Neural cell (in vitro differentiated cells): ENCODE results near the gene PYGB. TPM values are rescaled to one million over a fixed set of nuclear protein-coding genes. Genes with fewer than 3 reads are reported as not detected.

Source experiments
- H2AFZ ChIP-seq: fragments of 200-600, 300-800 bp; sonication (generic), shearing (Covaris generic); 2 replicates; pipeline ENCODE4 v1.6.0; 2014; ENCODE audit warnings: low read depth, mild to moderate bottlenecking, antibody characterized with exemption, low read length, moderate library complexity
- H3F3A ChIP-seq: fragments of 200-600 bp; shearing (Covaris generic); 2 replicates; pipeline ENCODE4 v1.6.1; 2016; ENCODE audit warnings: mild to moderate bottlenecking, moderate library complexity, mixed read lengths, antibody characterized with exemption, low read length; ENCODE audit not compliant: insufficient read depth, poor library complexity, severe bottlenecking
- H3K27ac ChIP-seq: fragments of 200-600, 300-800 bp; sonication (generic), shearing (Covaris generic); 2 replicates; pipeline ENCODE4 v1.5.1; 2014; ENCODE audit warnings: mild to moderate bottlenecking, low read length, moderate library complexity
- H3K27me3 ChIP-seq: fragments of 300-800, 200-600 bp; sonication (generic), shearing (Covaris generic); 2 replicates; pipeline ENCODE4 v1.6.0; 2014; ENCODE audit warnings: mild to moderate bottlenecking, low read depth, low read length, moderate library complexity; ENCODE audit not compliant: insufficient read depth
- H3K36me3 ChIP-seq: fragments of 300-800, 200-600 bp; sonication (generic), shearing (Covaris generic); 2 replicates; pipeline ENCODE4 v1.5.1; 2014; ENCODE audit warnings: mild to moderate bottlenecking, antibody characterized with exemption, low read length, moderate library complexity; ENCODE audit not compliant: insufficient read depth
- H3K4me2 ChIP-seq: fragments of 300-800, 200-600 bp; sonication (generic), shearing (Covaris generic); 2 replicates; pipeline ENCODE4 v1.6.0; 2014; ENCODE audit warnings: mild to moderate bottlenecking, low read length
- H3K4me3 ChIP-seq: fragments of 300-800, 200-600 bp; sonication (generic), shearing (Covaris generic); 2 replicates; pipeline ENCODE4 v1.5.1; 2014; ENCODE audit warnings: mild to moderate bottlenecking, low read length, moderate library complexity
- H3K79me2 ChIP-seq: fragments of 200-600 bp; shearing (Covaris generic); replicated peaks from 2 replicates; pipeline ENCODE4 v1.6.0; 2014; ENCODE audit warnings: mild to moderate bottlenecking, low read length, moderate library complexity; ENCODE audit not compliant: insufficient read depth
- H3K9ac ChIP-seq: fragments of 300-800, 200-600 bp; sonication (generic), shearing (Covaris generic); 2 replicates; pipeline ENCODE4 v1.6.1; 2016; ENCODE audit warnings: mild to moderate bottlenecking, low read length, mixed read lengths
- H3K9me2 ChIP-seq: fragments of 200-600 bp; shearing (Covaris generic); 2 replicates; pipeline ENCODE4 v1.6.1; 2016; ENCODE audit warnings: mild to moderate bottlenecking, low read length, mixed read lengths; ENCODE audit not compliant: insufficient read depth
- H3K9me3 ChIP-seq: fragments of 200-600, 300-800 bp; sonication (generic), shearing (Covaris generic); 2 replicates; pipeline ENCODE4 v1.6.1; 2016; ENCODE audit warnings: mild to moderate bottlenecking, mixed run types, low read length, moderate library complexity, mixed read lengths
- H4K20me1 ChIP-seq: fragments of 200-600 bp; shearing (Covaris generic); 2 replicates; pipeline ENCODE4 v1.6.1; 2016; ENCODE audit warnings: mild to moderate bottlenecking, mixed run types; ENCODE audit not compliant: insufficient read depth
- EP300 ChIP-seq: fragments of 450-650 bp; conservative IDR thresholded peaks from 2 replicates; pipeline ENCODE4 v1.6.1; 2014; ENCODE audit warnings: antibody characterized with exemption, mild to moderate bottlenecking, moderate library complexity; ENCODE audit not compliant: poor library complexity, severe bottlenecking
- EZH2 ChIP-seq: fragments of 200-600, 300-800 bp; shearing (Covaris generic), sonication (generic); IDR thresholded peaks from 2 replicates; pipeline ENCODE4 v1.6.1; 2014; ENCODE audit warnings: antibody characterized with exemption, low read length, borderline replicate concordance, mild to moderate bottlenecking; ENCODE audit not compliant: insufficient read depth, poor library complexity, severe bottlenecking
- MXI1 ChIP-seq: fragments of 450-650 bp; conservative IDR thresholded peaks from 2 replicates; pipeline ENCODE4 v1.6.1; 2014; ENCODE audit warnings: antibody characterized with exemption, mild to moderate bottlenecking; ENCODE audit not compliant: poor library complexity, severe bottlenecking
- POLR2AphosphoS5 ChIP-seq: IDR thresholded peaks from 2 replicates; pipeline ENCODE4 v1.6.1; 2012
- RAD21 ChIP-seq: fragments of 450-650 bp; conservative IDR thresholded peaks from 2 replicates; pipeline ENCODE4 v1.6.1; 2014; ENCODE audit warnings: antibody characterized with exemption, mild to moderate bottlenecking, moderate library complexity
- SMC3 ChIP-seq: fragments of 450-650 bp; conservative IDR thresholded peaks from 2 replicates; pipeline ENCODE4 v1.6.1; 2014; ENCODE audit warnings: antibody characterized with exemption, mild to moderate bottlenecking, moderate library complexity; ENCODE audit not compliant: poor library complexity
- TAF1 ChIP-seq: IDR thresholded peaks from 2 replicates; pipeline ENCODE4 v1.6.1; 2012; ENCODE audit warnings: low read depth
- polyA plus RNA-seq: library from polyadenylated mRNA; depleted of rRNA; stranded (reverse); fragments of >200 nt; gene quantifications from 2 replicates; pipeline ENCODE4 v1.2.3, GENCODE V29; 2014
- TF ChIP-seq, protein P1 (sequence below): IDR thresholded peaks from 2 replicates; pipeline ENCODE4 v1.6.1; 2012; ENCODE audit warnings: borderline replicate concordance
- TF ChIP-seq, protein P2 (sequence below): fragments of 450-650 bp; IDR thresholded peaks from 2 replicates; pipeline ENCODE4 v1.5.1; 2014; ENCODE audit warnings: antibody characterized with exemption, mild to moderate bottlenecking, moderate library complexity; ENCODE audit not compliant: poor library complexity, severe bottlenecking

PYGB gene
- polyA plus RNA-seq, 1 donor from 2014 or later = 70.5 TPM

DNA sequence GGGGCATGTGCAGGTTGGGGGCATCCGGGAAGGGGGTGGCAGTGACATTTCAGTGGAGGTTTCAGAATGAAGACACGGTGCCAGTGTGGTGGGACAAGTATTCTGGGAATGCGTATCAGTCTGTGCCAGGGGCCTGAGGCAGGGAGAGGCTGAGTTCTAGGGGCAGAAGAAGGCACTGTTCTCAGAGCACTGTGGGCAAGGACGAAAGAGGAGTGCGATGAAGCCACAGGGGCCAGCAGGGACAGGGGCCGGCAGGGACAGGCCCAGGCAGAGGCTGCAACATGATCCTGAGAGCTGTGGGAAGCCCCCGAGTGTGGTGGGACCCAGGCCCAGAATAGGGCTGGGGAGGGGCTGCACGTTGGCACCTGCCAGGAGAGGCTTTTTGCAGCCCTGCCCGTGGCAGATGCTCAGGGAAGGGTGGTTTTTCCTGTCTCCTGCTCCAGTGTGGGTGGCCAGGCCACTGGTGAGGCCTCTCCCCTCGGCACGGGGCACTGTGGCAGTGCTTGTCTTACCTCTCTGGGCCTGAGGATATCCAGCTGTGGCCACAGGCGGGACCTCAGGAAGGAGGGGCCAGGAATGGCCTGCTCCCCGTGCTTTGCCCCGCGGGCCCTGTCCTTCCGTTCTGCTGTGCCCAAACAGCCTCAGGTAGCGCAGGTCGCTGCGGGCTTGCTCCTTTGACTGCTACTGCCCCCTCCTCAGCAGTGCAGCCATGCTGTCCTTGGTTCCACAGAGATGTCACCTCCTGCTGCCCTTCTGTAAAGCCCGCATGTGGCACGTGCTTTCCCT, 42.4 kb upstream of the PYGB start:
- H3K9ac ChIP-seq = no peak overlapping the region
- H2AFZ ChIP-seq = no peak overlapping the region
- no peak overlapping the region for H3K27ac ChIP-seq
- H3K36me3 ChIP-seq = no peaks in the 10 kb centered on the region
- H4K20me1 ChIP-seq = no peaks in the 10 kb centered on the region
- H3K9me3 ChIP-seq = no peaks in the 10 kb centered on the region
- H3K27me3 ChIP-seq = no peaks in the 10 kb centered on the region
- H3K9me2 ChIP-seq = no peaks in the 10 kb centered on the region
- no peaks in the 10 kb centered on the region for H3F3A ChIP-seq
- no peak overlapping the region for H3K4me3 ChIP-seq
- H3K79me2 ChIP-seq = peaks cover 13% of the 10 kb centered on the region
- TF ChIP-seq, protein P1, sequence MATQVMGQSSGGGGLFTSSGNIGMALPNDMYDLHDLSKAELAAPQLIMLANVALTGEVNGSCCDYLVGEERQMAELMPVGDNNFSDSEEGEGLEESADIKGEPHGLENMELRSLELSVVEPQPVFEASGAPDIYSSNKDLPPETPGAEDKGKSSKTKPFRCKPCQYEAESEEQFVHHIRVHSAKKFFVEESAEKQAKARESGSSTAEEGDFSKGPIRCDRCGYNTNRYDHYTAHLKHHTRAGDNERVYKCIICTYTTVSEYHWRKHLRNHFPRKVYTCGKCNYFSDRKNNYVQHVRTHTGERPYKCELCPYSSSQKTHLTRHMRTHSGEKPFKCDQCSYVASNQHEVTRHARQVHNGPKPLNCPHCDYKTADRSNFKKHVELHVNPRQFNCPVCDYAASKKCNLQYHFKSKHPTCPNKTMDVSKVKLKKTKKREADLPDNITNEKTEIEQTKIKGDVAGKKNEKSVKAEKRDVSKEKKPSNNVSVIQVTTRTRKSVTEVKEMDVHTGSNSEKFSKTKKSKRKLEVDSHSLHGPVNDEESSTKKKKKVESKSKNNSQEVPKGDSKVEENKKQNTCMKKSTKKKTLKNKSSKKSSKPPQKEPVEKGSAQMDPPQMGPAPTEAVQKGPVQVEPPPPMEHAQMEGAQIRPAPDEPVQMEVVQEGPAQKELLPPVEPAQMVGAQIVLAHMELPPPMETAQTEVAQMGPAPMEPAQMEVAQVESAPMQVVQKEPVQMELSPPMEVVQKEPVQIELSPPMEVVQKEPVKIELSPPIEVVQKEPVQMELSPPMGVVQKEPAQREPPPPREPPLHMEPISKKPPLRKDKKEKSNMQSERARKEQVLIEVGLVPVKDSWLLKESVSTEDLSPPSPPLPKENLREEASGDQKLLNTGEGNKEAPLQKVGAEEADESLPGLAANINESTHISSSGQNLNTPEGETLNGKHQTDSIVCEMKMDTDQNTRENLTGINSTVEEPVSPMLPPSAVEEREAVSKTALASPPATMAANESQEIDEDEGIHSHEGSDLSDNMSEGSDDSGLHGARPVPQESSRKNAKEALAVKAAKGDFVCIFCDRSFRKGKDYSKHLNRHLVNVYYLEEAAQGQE = no peak
- no peak for TF ChIP-seq EP300
- no peak for TF ChIP-seq POLR2AphosphoS5
- TF ChIP-seq, protein P2, sequence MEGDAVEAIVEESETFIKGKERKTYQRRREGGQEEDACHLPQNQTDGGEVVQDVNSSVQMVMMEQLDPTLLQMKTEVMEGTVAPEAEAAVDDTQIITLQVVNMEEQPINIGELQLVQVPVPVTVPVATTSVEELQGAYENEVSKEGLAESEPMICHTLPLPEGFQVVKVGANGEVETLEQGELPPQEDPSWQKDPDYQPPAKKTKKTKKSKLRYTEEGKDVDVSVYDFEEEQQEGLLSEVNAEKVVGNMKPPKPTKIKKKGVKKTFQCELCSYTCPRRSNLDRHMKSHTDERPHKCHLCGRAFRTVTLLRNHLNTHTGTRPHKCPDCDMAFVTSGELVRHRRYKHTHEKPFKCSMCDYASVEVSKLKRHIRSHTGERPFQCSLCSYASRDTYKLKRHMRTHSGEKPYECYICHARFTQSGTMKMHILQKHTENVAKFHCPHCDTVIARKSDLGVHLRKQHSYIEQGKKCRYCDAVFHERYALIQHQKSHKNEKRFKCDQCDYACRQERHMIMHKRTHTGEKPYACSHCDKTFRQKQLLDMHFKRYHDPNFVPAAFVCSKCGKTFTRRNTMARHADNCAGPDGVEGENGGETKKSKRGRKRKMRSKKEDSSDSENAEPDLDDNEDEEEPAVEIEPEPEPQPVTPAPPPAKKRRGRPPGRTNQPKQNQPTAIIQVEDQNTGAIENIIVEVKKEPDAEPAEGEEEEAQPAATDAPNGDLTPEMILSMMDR = no peak
- no peak for TF ChIP-seq RAD21
- TF ChIP-seq SMC3 = no peak
- no peak for TF ChIP-seq TAF1
- TF ChIP-seq EZH2 = no peak
- TF ChIP-seq MXI1 = no peak
- H3K4me2 ChIP-seq = no peak overlapping the region

DNA sequence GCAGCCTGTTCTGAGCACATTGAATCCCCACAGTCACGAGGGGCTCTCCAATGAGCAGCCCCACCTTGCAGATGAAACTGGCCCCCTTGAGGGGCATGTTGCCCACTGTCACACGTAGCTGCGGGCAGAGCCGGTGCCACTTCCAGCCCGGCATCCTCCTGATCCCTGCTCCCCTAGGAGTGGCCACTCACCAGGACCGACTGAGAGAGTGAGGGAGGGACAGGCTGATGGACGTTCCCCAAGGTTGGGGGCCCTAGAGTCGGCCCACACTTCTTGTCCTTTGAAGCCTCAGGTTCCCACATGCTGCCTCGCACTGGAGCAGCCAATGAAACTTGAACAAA, 41.9 kb upstream of the PYGB start:
- H3K9me2 ChIP-seq = no peaks in the 10 kb centered on the region
- H3K4me2 ChIP-seq = no peak overlapping the region
- H3K36me3 ChIP-seq = no peaks in the 10 kb centered on the region
- TF ChIP-seq SMC3 = no peak
- no peak for TF ChIP-seq RAD21
- no peak for TF ChIP-seq MXI1
- no peak for TF ChIP-seq POLR2AphosphoS5
- TF ChIP-seq, protein P2 = no peak
- TF ChIP-seq EZH2 = no peak
- TF ChIP-seq, protein P1 = no peak
- TF ChIP-seq EP300 = no peak
- TF ChIP-seq TAF1 = no peak
- no peaks in the 10 kb centered on the region for H3K9me3 ChIP-seq
- H3K27me3 ChIP-seq = no peaks in the 10 kb centered on the region
- H3K79me2 ChIP-seq = peaks cover 9% of the 10 kb centered on the region
- H3K9ac ChIP-seq = no peak overlapping the region
- no peak overlapping the region for H2AFZ ChIP-seq
- no peak overlapping the region for H3K4me3 ChIP-seq
- H3K27ac ChIP-seq = no peak overlapping the region
- no peaks in the 10 kb centered on the region for H4K20me1 ChIP-seq
- H3F3A ChIP-seq = no peaks in the 10 kb centered on the region
